HepG2 (cell line): ENCODE measurements around the gene KCNMA1. TPM values are rescaled to one million over a fixed set of nuclear protein-coding genes. Genes with fewer than 3 reads are reported as not detected.

Experiments
- ATAC-seq: fragments of 200-7000 bp; cut with Tn5 transposase; 3 replicates; pipeline ENCODE4 v1.9.1; 2020; ENCODE audit warnings: mild to moderate bottlenecking, moderate library complexity
- BruUV-seq: library from RNA; stranded (reverse); fragments of 400-500 nt; replicated peaks from 2 replicates; lab custom pipeline; 2021; lab: Mats Ljungman, UMichigan
- CTCF ChIA-PET: fragments of 300-600 bp; formaldehyde crosslinking; extraction: SDS; loops from one replicate; lab custom pipeline; 2021; ENCODE audit warnings: low total read pairs, inconsistent platforms, low intra/inter-chr PET ratio; lab: Yijun Ruan, JAX
- POLR2A ChIA-PET: fragments of 350-600 bp; sonication (Branson Sonifier 250); formaldehyde crosslinking; loops from one replicate; lab custom pipeline; 2020; ENCODE audit warnings: antibody characterized with exemption, inconsistent platforms; lab: Yijun Ruan, JAX
- DNase-seq: peaks from one replicate; pipeline ENCODE4 v3.0.0-alpha.2; 2015; ENCODE audit warnings: low spot score
- FAIRE-seq: peaks from 3 replicates; lab custom pipeline; 2011; peaks lifted over from hg19 to GRCh38; lab: Jason Lieb, UNC
- H2AFZ ChIP-seq: one replicate; pipeline ENCODE4 v1.6.1; 2011; ENCODE audit warnings: low read length, inconsistent platforms
- H3K27ac ChIP-seq: fragments of 300-600 bp; 3 replicates; pipeline ENCODE4 v1.8.0; 2011; ENCODE audit warnings: mixed run types, mild to moderate bottlenecking, mixed read lengths, low read length, inconsistent platforms; ENCODE audit not compliant: insufficient read depth; ENCODE audit errors: extremely low read length
- H3K27me3 ChIP-seq, 2 experiments: fragments of 200-600 bp in 1 of 2; 2 replicates in 1 of 2; 3 replicates in 1 of 2; pipeline versions ENCODE4 v1.6.0 to v1.8.0; 2011; ENCODE audit warnings: low read length in 2 of 2, mild to moderate bottlenecking in 2 of 2, moderate library complexity in 2 of 2, inconsistent platforms in 1 of 2; ENCODE audit not compliant: insufficient read depth in 2 of 2, control insufficient read depth in 1 of 2
- H3K36me3 ChIP-seq, 2 experiments: fragments of 200-600 bp in 1 of 2; replicated peaks in 1 of 2; 2 replicates in 1 of 2; 3 replicates in 1 of 2; pipeline versions ENCODE4 v1.5.1 to v1.8.0; 2011; ENCODE audit warnings: low read length in 2 of 2, inconsistent platforms in 1 of 2; ENCODE audit not compliant: insufficient read depth in 2 of 2, control insufficient read depth in 1 of 2
- H3K4me1 ChIP-seq: 2 replicates; pipeline ENCODE4 v1.5.1; 2012; ENCODE audit warnings: low read length, inconsistent platforms; ENCODE audit not compliant: insufficient read depth
- H3K4me2 ChIP-seq: 2 replicates; pipeline ENCODE4 v1.6.0; 2011; ENCODE audit warnings: low read depth, low read length, inconsistent platforms
- H3K4me3 ChIP-seq, 3 experiments: fragments of 200-600 bp in 1 of 3; sonication (generic), shearing (Covaris generic) in 1 of 3; replicated peaks in 1 of 3; 2 replicates each; pipeline ENCODE4 v1.5.1; 2011 to 2016; ENCODE audit warnings: low read length in 3 of 3, inconsistent platforms in 2 of 3, low read depth in 2 of 3, mild to moderate bottlenecking in 2 of 3, control low read depth in 1 of 3, mixed read lengths in 1 of 3; ENCODE audit not compliant: insufficient read depth in 1 of 3
- H3K79me2 ChIP-seq: one replicate; pipeline ENCODE4 v1.6.1; 2011; ENCODE audit warnings: low read length, inconsistent platforms; ENCODE audit not compliant: insufficient read depth
- H3K9ac ChIP-seq: 2 replicates; pipeline ENCODE4 v1.6.0; 2011; ENCODE audit warnings: mild to moderate bottlenecking, low read depth, low read length, inconsistent platforms; ENCODE audit not compliant: insufficient read depth
- H3K9me3 ChIP-seq: 2 replicates; pipeline ENCODE4 v1.5.1; 2012; ENCODE audit warnings: mild to moderate bottlenecking, low read length
- H4K20me1 ChIP-seq: 2 replicates; pipeline ENCODE4 v1.6.0; 2011; ENCODE audit warnings: inconsistent platforms, mild to moderate bottlenecking, low read length, moderate library complexity; ENCODE audit not compliant: insufficient read depth
- ATF3 ChIP-seq: sonication (generic); formaldehyde crosslinking; IDR thresholded peaks from 2 replicates; pipeline ENCODE4 v1.4.0; 2020; ENCODE audit warnings: missing genetic modification reagents
- HNF1A ChIP-seq, 2 experiments: sonication (generic) in 1 of 2; formaldehyde crosslinking in 1 of 2; IDR thresholded peaks; 2 replicates each; pipeline versions ENCODE4 v1.4.0 to v1.6.1; 2016 to 2020; ENCODE audit warnings: borderline replicate concordance in 1 of 2, low read depth in 1 of 2, mild to moderate bottlenecking in 1 of 2, missing genetic modification reagents in 1 of 2
- MAF1 ChIP-seq: sonication (generic); formaldehyde crosslinking; IDR thresholded peaks from 2 replicates; pipeline ENCODE4 v1.5.0; 2020; ENCODE audit warnings: missing genetic modification reagents, borderline replicate concordance
- REXO4 ChIP-seq: sonication (generic); formaldehyde crosslinking; IDR thresholded peaks from 2 replicates; pipeline ENCODE4 v1.8.0; 2022; ENCODE audit warnings: missing genetic modification reagents, mild to moderate bottlenecking, borderline replicate concordance
- STAT6 ChIP-seq: sonication (generic); formaldehyde crosslinking; IDR thresholded peaks from 2 replicates; pipeline ENCODE4 v1.4.0; 2020; ENCODE audit warnings: missing genetic modification reagents, mild to moderate bottlenecking, borderline replicate concordance
- ZNF276 ChIP-seq: sonication (generic); formaldehyde crosslinking; IDR thresholded peaks from 2 replicates; pipeline ENCODE4 v1.4.0; 2020; ENCODE audit warnings: mild to moderate bottlenecking, low read depth, missing genetic modification reagents
- ZNF557 ChIP-seq: sonication (generic); formaldehyde crosslinking; IDR thresholded peaks from 2 replicates; pipeline ENCODE4 v1.4.0; 2020; ENCODE audit warnings: missing genetic modification reagents
- WGBS: methylation state at CpG from one replicate; pipeline ENCODE4 v1.1.6; 2017; ENCODE audit warnings: low lambda C conversion rate; 5-methylcytosine and 5-hydroxymethylcytosine counted together
- in situ Hi-C: cut with HindIII; loops from 2 replicates; pipeline ENCODE4 v1.10.0; 2017; ENCODE audit warnings: low pct_unique_long_range_greater_than_20kb; ENCODE audit not compliant: extremely low pct_ligation_motif_present
- intact Hi-C: fragments of 100-400 bp; cut with micrococcal nuclease; formaldehyde crosslinking; loops from one replicate; pipeline ENCODE4 v1.10.0; 2022; ENCODE audit not compliant: unreplicated experiment
- polyA plus RNA-seq, 8 experiments: library from polyadenylated mRNA; depleted of rRNA in 3 of 8; stranded (reverse) in 7 of 8; unstranded in 1 of 8; fragments of >200 nt; fragmentation: Illumina TruSeq in 4 of 8; extraction: Trizol in 4 of 8; gene quantifications; 2 replicates each; pipeline versions ENCODE4 v1.2.1 to v1.2.3, GENCODE V29; 2011 to 2016; ENCODE audit warnings: low read depth in 4 of 8, missing spikeins in 1 of 8, mixed read lengths in 1 of 8; ENCODE audit not compliant: insufficient read depth in 1 of 8
- total RNA-seq, 5 experiments: library from RNA; depleted of rRNA; stranded (reverse); fragments of >200 nt; fragmentation: Illumina TruSeq; extraction: Trizol; gene quantifications; 2 replicates each; pipeline ENCODE4 v1.2.3, GENCODE V29; 2016; ENCODE audit warnings: low read depth in 1 of 5

KCNMA1 gene
- total and polyA plus RNA-seq, 2 of the 13 experiments (the other 11 are each of a cell fraction or from before 2014, with no cell fraction given) = 0.02 TPM; not detected in 1

- no peak overlapping the region for H3K9ac ChIP-seq
- BruUV-seq = no TSS peak
- no peaks in the 10 kb centered on the region for H3K36me3 ChIP-seq
- POLR2A ChIA-PET = no interaction called here
- no peak overlapping the region for H3K4me2 ChIP-seq
- DNase-seq = no peak
- intact Hi-C loops = no loop called here
- no peak overlapping the region for H3K4me3 ChIP-seq
- H3K4me1 ChIP-seq = no peaks in the 10 kb centered on the region
- H3K79me2 ChIP-seq = no peaks in the 10 kb centered on the region
- H3K27ac ChIP-seq = no peak overlapping the region
- 52% methylated on average over 3 of the region's 3 CpGs for WGBS
- ATAC-seq = no peak
- peaks cover 0 to 4% of the 10 kb centered on the region in 2 experiments; a peak in 2 of 5 replicates for H3K27me3 ChIP-seq
- in situ Hi-C loops = no loop called here
- TF ChIP-seq MAF1 (no peak), ZNF276 (no peak), ATF3 (CRISPR knock-in tag) (no peak), ZNF557 (CRISPR knock-in tag) (no peak), REXO4 (CRISPR knock-in tag) (no peak)
- H3K9me3 ChIP-seq = no peaks in the 10 kb centered on the region
- no peak overlapping the region for H2AFZ ChIP-seq
- no peaks in the 10 kb centered on the region for H4K20me1 ChIP-seq
- CTCF ChIA-PET = no interaction called here
- no peak for FAIRE-seq
Observed at GRCh38 chr10:77062381-77062780, 575.2 kb downstream of the KCNMA1 start.

- FAIRE-seq (no peak), DNase-seq (no peak), ATAC-seq (no peak)
- Histone ChIP-seq H3K9me3 (no peaks in the 10 kb centered on the region), H3K27ac (no peak overlapping the region), H2AFZ (no peak overlapping the region), H3K4me3 (no peak overlapping the region), H3K79me2 (no peaks in the 10 kb centered on the region), H3K36me3 (no peaks in the 10 kb centered on the region), H3K4me2 (no peak overlapping the region), H3K27me3 (peaks cover 0 to 4% of the 10 kb centered on the region in 2 experiments; a peak in 3 of 5 replicates), H3K9ac (no peak overlapping the region), H4K20me1 (no peaks in the 10 kb centered on the region), H3K4me1 (no peaks in the 10 kb centered on the region)
- in situ Hi-C loops (no loop called here), intact Hi-C loops (no loop called here)
- CTCF ChIA-PET = no interaction called here
- POLR2A ChIA-PET = no interaction called here
- WGBS = 0% methylated on average over 2 of the region's 2 CpGs
- no TSS peak for BruUV-seq
- TF ChIP-seq HNF1A (IDR thresholded peaks at IDR 0.05; ENCODE audit: low read depth) (no peak), HNF1A (CRISPR knock-in tag; IDR thresholded peaks at IDR 0.05; ENCODE audit: borderline replicate concordance) (no peak), STAT6 (CRISPR knock-in tag) (no peak)
Observed at GRCh38 chr10:77060913-77061312, 576.7 kb downstream of the KCNMA1 start.
